AML-193 (cell line): ENCODE results near the gene MCOLN2.

Experiments
- DNase-seq, 2 experiments: peaks; one replicate each; lab custom pipeline; 2025; lab: John Stamatoyannopoulos, UW

MCOLN2 gene

GRCh38 chr1:84985365-84985764 lies 11.5 kb downstream of the MCOLN2 start:
- DNase-seq, result no peak

GRCh38 chr1:84982395-84982794 lies 14.5 kb downstream of the MCOLN2 start:
- no peak for DNase-seq

- DNase-seq, result no peak
These were observed 21.9 kb downstream of the MCOLN2 start for GRCh38 chr1:84975035-84975434.

- DNase-seq, result peak in 1 of 2 experiments; percentile 40
These were observed 23.2 kb downstream of the MCOLN2 start for GRCh38 chr1:84973498-84974334.

GRCh38 chr1:84972377-84972987 lies 24.4 kb downstream of the MCOLN2 start:
- no peak for DNase-seq

- DNase-seq, result no peak
These were observed 25.0 kb downstream of the MCOLN2 start for GRCh38 chr1:84971957-84972356.

- no peak for DNase-seq
These were observed 27.2 kb downstream of the MCOLN2 start for GRCh38 chr1:84969489-84970250.

GRCh38 chr1:84968865-84969264 lies 28.0 kb downstream of the MCOLN2 start:
- DNase-seq, result no peak

- no peak for DNase-seq
These were observed 28.8 kb downstream of the MCOLN2 start for GRCh38 chr1:84968101-84968500.

- no peak for DNase-seq
These were observed 29.2 kb downstream of the MCOLN2 start for GRCh38 chr1:84967666-84968065.

- DNase-seq, result no peak
These were observed 33.9 kb downstream of the MCOLN2 start for GRCh38 chr1:84963021-84963420.

GRCh38 chr1:84961316-84961715 lies 35.6 kb downstream of the MCOLN2 start:
- DNase-seq, result no peak

- DNase-seq, result no peak
These were observed 36.5 kb downstream of the MCOLN2 start for GRCh38 chr1:84960371-84960770.

GRCh38 chr1:84959294-84959693 lies 37.6 kb downstream of the MCOLN2 start:
- no peak for DNase-seq

- no peak for DNase-seq
These were observed 38.9 kb downstream of the MCOLN2 start for GRCh38 chr1:84957966-84958365.

GRCh38 chr1:84956655-84957054 lies 40.3 kb downstream of the MCOLN2 start:
- no peak for DNase-seq

GRCh38 chr1:84956097-84956496 lies 40.8 kb downstream of the MCOLN2 start:
- DNase-seq, result no peak

- no peak for DNase-seq
These were observed 47.2 kb downstream of the MCOLN2 start for GRCh38 chr1:84949664-84950063.

GRCh38 chr1:84947536-84948410 lies 49.1 kb downstream of the MCOLN2 start:
- DNase-seq, result no peak

- no peak for DNase-seq
These were observed 50.3 kb downstream of the MCOLN2 start for GRCh38 chr1:84946631-84947030.

- DNase-seq, result peak; percentile 86 to 87
These were observed 52.0 kb downstream of the MCOLN2 start for GRCh38 chr1:84944767-84945486.
